ENCODE data around the gene DTHD1.

- TF ChIP-seq EZH2 (IDR thresholded peaks at IDR 0.05; ENCODE audit: borderline replicate concordance, low read depth, low read length, severe bottlenecking), result no peak
- TF ChIP-seq, protein P1, sequence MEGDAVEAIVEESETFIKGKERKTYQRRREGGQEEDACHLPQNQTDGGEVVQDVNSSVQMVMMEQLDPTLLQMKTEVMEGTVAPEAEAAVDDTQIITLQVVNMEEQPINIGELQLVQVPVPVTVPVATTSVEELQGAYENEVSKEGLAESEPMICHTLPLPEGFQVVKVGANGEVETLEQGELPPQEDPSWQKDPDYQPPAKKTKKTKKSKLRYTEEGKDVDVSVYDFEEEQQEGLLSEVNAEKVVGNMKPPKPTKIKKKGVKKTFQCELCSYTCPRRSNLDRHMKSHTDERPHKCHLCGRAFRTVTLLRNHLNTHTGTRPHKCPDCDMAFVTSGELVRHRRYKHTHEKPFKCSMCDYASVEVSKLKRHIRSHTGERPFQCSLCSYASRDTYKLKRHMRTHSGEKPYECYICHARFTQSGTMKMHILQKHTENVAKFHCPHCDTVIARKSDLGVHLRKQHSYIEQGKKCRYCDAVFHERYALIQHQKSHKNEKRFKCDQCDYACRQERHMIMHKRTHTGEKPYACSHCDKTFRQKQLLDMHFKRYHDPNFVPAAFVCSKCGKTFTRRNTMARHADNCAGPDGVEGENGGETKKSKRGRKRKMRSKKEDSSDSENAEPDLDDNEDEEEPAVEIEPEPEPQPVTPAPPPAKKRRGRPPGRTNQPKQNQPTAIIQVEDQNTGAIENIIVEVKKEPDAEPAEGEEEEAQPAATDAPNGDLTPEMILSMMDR (IDR thresholded peaks at IDR 0.05; ENCODE audit: borderline replicate concordance, extremely low read depth, low read length, poor library complexity, severe bottlenecking), result no peak
These were observed 5.1 kb downstream of the DTHD1 start for GRCh38 chr4:36286481-36286871.
